T-cell (primary cell): ENCODE results near the gene DRD5. TPM values are rescaled to one million over a fixed set of nuclear protein-coding genes. Genes with fewer than 3 reads are reported as not detected.

Source experiments
- ATAC-seq, 4 experiments: fragments of 200-7000 bp in 3 of 4; fragments of 150-1000 bp in 1 of 4; cut with Tn5 transposase; replicated peaks in 1 of 4; 1 replicate in 3 of 4; 2 replicates in 1 of 4; pipeline ENCODE4 v1.10.0; 2021; ENCODE audit warnings: moderate library complexity in 3 of 4, mild to moderate bottlenecking in 2 of 4, moderate number of reproducible peaks in 1 of 4
- CTCF ChIA-PET, 2 donors: fragments of 300-600 bp; sonication (Branson Sonifier 250); formaldehyde crosslinking; loops; one replicate each; lab custom pipeline; 2022; ENCODE audit warnings: antibody characterized with exemption in 2 of 2; lab: Charles Lee
- POLR2A ChIA-PET, 2 donors: fragments of 300-600 bp; sonication (Branson Sonifier 250); formaldehyde crosslinking; loops; one replicate each; lab custom pipeline; 2022; ENCODE audit warnings: antibody characterized with exemption in 2 of 2; lab: Charles Lee
- DNase-seq, 35 experiments: peaks; one replicate each; pipeline versions ENCODE4 v3.0.0 to v3.0.0-alpha.2; 2013 to 2023
- H3K27ac ChIP-seq: one replicate; pipeline ENCODE4 v1.5.1; 2013; ENCODE audit warnings: low read length
- H3K27me3 ChIP-seq, 2 experiments: replicated peaks in 1 of 2; 1 replicate in 1 of 2; 2 replicates in 1 of 2; pipeline versions ENCODE4 v1.6.1 to v1.7.0; 2013; ENCODE audit warnings: low read length in 1 of 2, mixed read lengths in 1 of 2; ENCODE audit not compliant: control insufficient read depth in 2 of 2, insufficient read depth in 2 of 2; ENCODE audit errors: extremely low read depth in 1 of 2
- H3K36me3 ChIP-seq, 2 donors: 1 replicate in 1 of 2; 2 replicates in 1 of 2; pipeline versions ENCODE4 v1.6.1 to v1.7.0; 2013; ENCODE audit warnings: low read length in 1 of 2; ENCODE audit not compliant: control insufficient read depth in 2 of 2, insufficient read depth in 1 of 2; ENCODE audit errors: extremely low read depth in 1 of 2
- H3K4me1 ChIP-seq, 2 experiments: 1 replicate in 1 of 2; 2 replicates in 1 of 2; pipeline versions ENCODE4 v1.6.1 to v1.7.0; 2013; ENCODE audit warnings: low read length in 2 of 2, mixed read lengths in 1 of 2; ENCODE audit not compliant: insufficient read depth in 2 of 2, control insufficient read depth in 1 of 2; ENCODE audit errors: extremely low read depth in 1 of 2
- H3K4me3 ChIP-seq, 2 donors: 1 replicate in 1 of 2; 2 replicates in 1 of 2; pipeline versions ENCODE4 v1.5.1 to v1.7.0; 2013; ENCODE audit warnings: mild to moderate bottlenecking in 2 of 2, low read length in 1 of 2, moderate library complexity in 1 of 2; ENCODE audit not compliant: control insufficient read depth in 1 of 2; ENCODE audit errors: extremely low read depth in 1 of 2
- H3K9me3 ChIP-seq: 2 replicates; pipeline ENCODE4 v1.7.0; 2013
- H3K27ac Mint-ChIP-seq, 2 donors: one replicate each; pipeline ENCODE4 v1.8.0; 2020 to 2021; ENCODE audit warnings: mild to moderate bottlenecking in 2 of 2, mixed read lengths in 2 of 2
- H3K27me3 Mint-ChIP-seq, 2 donors: one replicate each; pipeline ENCODE4 v1.8.0; 2021 to 2022; ENCODE audit warnings: mixed read lengths in 2 of 2
- H3K36me3 Mint-ChIP-seq: one replicate; pipeline ENCODE4 v1.8.0; 2021; ENCODE audit warnings: mixed read lengths
- H3K4me1 Mint-ChIP-seq, 3 donors: one replicate each; pipeline ENCODE4 v1.8.0; 2020 to 2022; ENCODE audit warnings: mixed read lengths in 3 of 3, mild to moderate bottlenecking in 1 of 3
- H3K4me3 Mint-ChIP-seq, 3 donors: one replicate each; pipeline ENCODE4 v1.8.0; 2020 to 2022; ENCODE audit warnings: mild to moderate bottlenecking in 3 of 3, mixed read lengths in 3 of 3, moderate library complexity in 3 of 3
- H3K9me3 Mint-ChIP-seq, 3 donors: one replicate each; pipeline ENCODE4 v1.8.0; 2020 to 2022; ENCODE audit warnings: mixed read lengths in 3 of 3
- WGBS: methylation state at CpG from one replicate; pipeline ENCODE4 v1.1.5; 2013; ENCODE audit warnings: missing lambda C conversion rate; ENCODE audit not compliant: insufficient coverage; 5-methylcytosine and 5-hydroxymethylcytosine counted together
- total RNA-seq, 35 experiments: library from RNA in 6 of 35; stranded (reverse) in 6 of 35; fragments of 120-200 nt in 1 of 35; gene quantifications; one replicate each; pipeline versions ENCODE4 v1.2.1 to v1.2.4 and lab custom pipeline; 2013 to 2026

Gene DRD5
- total RNA-seq, 5 donors from 2014 or later (not counting 1 experiment from before 2014, with no cell fraction given): not detected

GRCh38 chr4:9808077-9808476 lies 26.6 kb downstream of the DRD5 start:
- CTCF ChIA-PET: interaction anchor here in 1 of 2 donors (0.7 kb wide), 1 partner anchor 572 kb away, joined by 3 read pairs; no protein-coding TSS in a partner anchor
- WGBS: 90% methylated on average over 1 of the region's 5 CpGs

GRCh38 chr4:9811806-9812205 lies 30.4 kb downstream of the DRD5 start:
- H3K4me1 Mint-ChIP-seq: no peaks in the 10 kb centered on the region
- CTCF ChIA-PET: no interaction called here

More at GRCh38 chr4:9808077-9808476, 26.6 kb downstream of the DRD5 start:
- no peaks in the 10 kb centered on the region for H3K36me3 ChIP-seq
- Mint-ChIP-seq H3K9me3 (no peaks in the 10 kb centered on the region), H3K4me1 (no peaks in the 10 kb centered on the region), H3K36me3 (no peaks in the 10 kb centered on the region), H3K27ac (no peak overlapping the region), H3K27me3 (peaks cover 21 to 41% of the 10 kb centered on the region in 2 donors), H3K4me3 (no peak overlapping the region)
- DNase-seq: no peak
- no peaks in the 10 kb centered on the region for H3K4me1 ChIP-seq
- H3K27ac ChIP-seq: no peak overlapping the region
- H3K4me3 ChIP-seq: no peak overlapping the region
- no peaks in the 10 kb centered on the region for H3K9me3 ChIP-seq
- POLR2A ChIA-PET: no interaction called here
- no peak for ATAC-seq
- H3K27me3 ChIP-seq: peaks cover 0 to 12% of the 10 kb centered on the region in 2 experiments

GRCh38 chr4:9812501-9813340 lies 31.3 kb downstream of the DRD5 start:
- H3K36me3 Mint-ChIP-seq: no peaks in the 10 kb centered on the region
- H3K4me3 ChIP-seq: no peak overlapping the region
- ChIA-PET CTCF (no interaction called here), POLR2A (no interaction called here)
- H3K36me3 ChIP-seq: no peaks in the 10 kb centered on the region
- peaks cover 0 to 6% of the 10 kb centered on the region in 2 experiments for H3K27me3 ChIP-seq
- H3K4me1 ChIP-seq: no peaks in the 10 kb centered on the region
- H3K9me3 ChIP-seq: no peaks in the 10 kb centered on the region
- ATAC-seq (no peak), DNase-seq (no peak)
- no peaks in the 10 kb centered on the region for H3K4me1 Mint-ChIP-seq
- H3K9me3 Mint-ChIP-seq: no peaks in the 10 kb centered on the region
- 100% methylated on average over 1 of the region's 4 CpGs for WGBS
- H3K27ac Mint-ChIP-seq: no peak overlapping the region
- H3K27me3 Mint-ChIP-seq: peaks cover 20 to 26% of the 10 kb centered on the region in 2 donors
- H3K4me3 Mint-ChIP-seq: no peak overlapping the region
- H3K27ac ChIP-seq: no peak overlapping the region

More at GRCh38 chr4:9811806-9812205, 30.4 kb downstream of the DRD5 start:
- DNase-seq: no peak
- no peaks in the 10 kb centered on the region for H3K36me3 ChIP-seq
- no peak overlapping the region for H3K4me3 ChIP-seq
- no peaks in the 10 kb centered on the region for H3K4me1 ChIP-seq
- peaks cover 0 to 4% of the 10 kb centered on the region in 2 experiments for H3K27me3 ChIP-seq
- H3K9me3 ChIP-seq: no peaks in the 10 kb centered on the region
- H3K27ac ChIP-seq: no peak overlapping the region
- no CpG with 5 or more reads among the region's 3 CpGs for WGBS
- Mint-ChIP-seq H3K4me3 (no peak overlapping the region), H3K27ac (no peak overlapping the region), H3K9me3 (no peaks in the 10 kb centered on the region), H3K36me3 (no peaks in the 10 kb centered on the region), H3K27me3 (peaks cover 16 to 26% of the 10 kb centered on the region in 2 donors)
- POLR2A ChIA-PET: no interaction called here
- ATAC-seq: no peak

GRCh38 chr4:9816285-9816684 lies 34.9 kb downstream of the DRD5 start:
- 27% methylated on average over 2 of the region's 3 CpGs for WGBS

DNA sequence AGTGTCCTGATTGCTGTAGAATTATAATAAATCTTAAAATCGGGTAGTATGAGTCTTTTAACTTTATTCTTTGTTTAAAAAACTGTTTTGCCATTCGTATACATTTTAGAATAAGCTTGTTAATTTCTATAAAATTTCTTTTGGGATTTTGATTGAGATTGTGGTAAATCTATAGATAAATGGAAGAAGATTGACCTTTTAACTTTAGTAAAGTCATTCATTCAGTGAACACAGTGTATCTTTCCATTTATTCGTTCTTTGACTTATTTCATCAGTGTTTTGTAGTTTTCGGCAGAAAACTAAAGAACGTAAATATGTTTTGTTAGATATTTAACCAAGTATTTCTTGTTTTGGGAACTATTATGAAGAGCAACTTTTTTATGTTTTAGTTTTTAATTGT lies 38.9 kb downstream of the DRD5 start:
- no peak overlapping the region for H3K27ac Mint-ChIP-seq
- H3K36me3 Mint-ChIP-seq: no peaks in the 10 kb centered on the region
- H3K27me3 Mint-ChIP-seq: peaks cover 6 to 9% of the 10 kb centered on the region in 2 donors
- DNase-seq: no peak
- ChIA-PET POLR2A (no interaction called here), CTCF (interaction anchor here in 1 of 2 donors (0.6 kb wide), 1 partner anchor 47 kb away, joined by 3 read pairs; no protein-coding TSS in a partner anchor)
- Histone ChIP-seq H3K4me1 (no peaks in the 10 kb centered on the region), H3K9me3 (no peaks in the 10 kb centered on the region), H3K27ac (no peak overlapping the region), H3K4me3 (no peak overlapping the region), H3K36me3 (no peaks in the 10 kb centered on the region), H3K27me3 (peaks cover 0 to 3% of the 10 kb centered on the region in 2 experiments)
- H3K4me3 Mint-ChIP-seq: no peak overlapping the region
- WGBS: no CpG with 5 or more reads among the region's 5 CpGs
- no peak for ATAC-seq
- H3K9me3 Mint-ChIP-seq: peaks cover 0 to 3% (median 0%) of the 10 kb centered on the region in 3 donors
- peaks cover 4 to 7% (median 5%) of the 10 kb centered on the region in 3 donors for H3K4me1 Mint-ChIP-seq

More at GRCh38 chr4:9816285-9816684, 34.9 kb downstream of the DRD5 start:
- H3K4me1 ChIP-seq: no peaks in the 10 kb centered on the region
- Mint-ChIP-seq H3K36me3 (no peaks in the 10 kb centered on the region), H3K4me3 (no peak overlapping the region), H3K27ac (no peak overlapping the region), H3K27me3 (peaks cover 8 to 18% of the 10 kb centered on the region in 2 donors), H3K9me3 (peaks cover 0 to 3% (median 0%) of the 10 kb centered on the region in 3 donors), H3K4me1 (no peaks in the 10 kb centered on the region)
- DNase-seq: no peak
- H3K27me3 ChIP-seq: peaks cover 0 to 3% of the 10 kb centered on the region in 2 experiments
- POLR2A ChIA-PET: no interaction called here
- CTCF ChIA-PET: no interaction called here
- H3K4me3 ChIP-seq: no peak overlapping the region
- H3K9me3 ChIP-seq: no peaks in the 10 kb centered on the region
- ATAC-seq: no peak
- no peak overlapping the region for H3K27ac ChIP-seq
- H3K36me3 ChIP-seq: no peaks in the 10 kb centered on the region

GRCh38 chr4:9825049-9825448 lies 43.6 kb downstream of the DRD5 start:
- H3K9me3 ChIP-seq: no peaks in the 10 kb centered on the region
- no peaks in the 10 kb centered on the region for H3K4me1 ChIP-seq
- no peaks in the 10 kb centered on the region for H3K36me3 ChIP-seq
- H3K4me3 Mint-ChIP-seq: no peak overlapping the region
- H3K9me3 Mint-ChIP-seq: no peaks in the 10 kb centered on the region
- H3K27me3 Mint-ChIP-seq: peaks cover 2 to 11% of the 10 kb centered on the region in 2 donors
- ATAC-seq (no peak), DNase-seq (no peak)
- no peak overlapping the region for H3K27ac ChIP-seq
- H3K27ac Mint-ChIP-seq: no peak overlapping the region
- ChIA-PET POLR2A (no interaction called here), CTCF (no interaction called here)
- H3K27me3 ChIP-seq: peaks cover 0 to 2% of the 10 kb centered on the region in 2 experiments
- no peaks in the 10 kb centered on the region for H3K36me3 Mint-ChIP-seq
- H3K4me3 ChIP-seq: no peak overlapping the region
- H3K4me1 Mint-ChIP-seq: peaks cover 5 to 10% (median 7%) of the 10 kb centered on the region in 3 donors
- no CpG with 5 or more reads among the region's 3 CpGs for WGBS
